BLaER1 (cell line): ENCODE measurements around the gene AUTS2.
A peak's percentile ranks its signal among the peaks of the same experiment; 100 is the strongest.

ENCODE experiments used
- H3K27ac ChIP-seq: shearing (Covaris generic); formaldehyde crosslinking; 2 replicates; pipeline ENCODE4 v1.8.1; 2022
- H3K27me3 ChIP-seq: shearing (Covaris generic); formaldehyde crosslinking; 2 replicates; pipeline ENCODE4 v1.8.1; 2022
- H3K36me3 ChIP-seq: shearing (Covaris generic); formaldehyde crosslinking; 2 replicates; pipeline ENCODE4 v1.8.1; 2022
- H3K4me1 ChIP-seq: shearing (Covaris generic); formaldehyde crosslinking; 2 replicates; pipeline ENCODE4 v1.8.1; 2022
- H3K4me2 ChIP-seq: shearing (Covaris generic); formaldehyde crosslinking; 2 replicates; pipeline ENCODE4 v1.8.1; 2022
- H3K4me3 ChIP-seq: shearing (Covaris generic); formaldehyde crosslinking; 2 replicates; pipeline ENCODE4 v1.8.1; 2022
- H3K9ac ChIP-seq: shearing (Covaris generic); formaldehyde crosslinking; 2 replicates; pipeline ENCODE4 v1.8.1; 2022
- H3K9me3 ChIP-seq: shearing (Covaris generic); formaldehyde crosslinking; 2 replicates; pipeline ENCODE4 v1.8.1; 2022
- H4K20me1 ChIP-seq: shearing (Covaris generic); formaldehyde crosslinking; 2 replicates; pipeline ENCODE4 v1.8.1; 2022
- Cebpa-rat ChIP-seq: shearing (Covaris generic); IDR thresholded peaks from 2 replicates; pipeline ENCODE4 v1.8.1; 2022

Gene AUTS2

GRCh38 chr7:69722843-69723242, 124.6 kb downstream of the AUTS2 start:
- H3K27me3 ChIP-seq, result no peaks in the 10 kb centered on the region
- H3K27ac ChIP-seq, result no peak overlapping the region
- H3K9ac ChIP-seq, result no peak overlapping the region
- H3K36me3 ChIP-seq, result no peaks in the 10 kb centered on the region; the same call in 1 of the 2 replicates
- no peak overlapping the region for H3K4me3 ChIP-seq
- peaks cover 64% of the 10 kb centered on the region for H4K20me1 ChIP-seq
- H3K4me1 ChIP-seq, result peaks cover 23% of the 10 kb centered on the region
- H3K4me2 ChIP-seq, result no peak overlapping the region
- no peak for TF ChIP-seq Cebpa-rat
- H3K9me3 ChIP-seq, result peaks cover 24% of the 10 kb centered on the region

- TF ChIP-seq Cebpa-rat, result no peak
- no peak overlapping the region for H3K27ac ChIP-seq
- peaks cover 30% of the 10 kb centered on the region for H3K4me1 ChIP-seq
- H3K9me3 ChIP-seq, result peaks cover 24% of the 10 kb centered on the region
- H4K20me1 ChIP-seq, result peaks cover 62% of the 10 kb centered on the region
- H3K4me3 ChIP-seq, result no peak overlapping the region
- no peaks in the 10 kb centered on the region; the same call in 1 of the 2 replicates for H3K36me3 ChIP-seq
- no peak overlapping the region for H3K9ac ChIP-seq
- H3K4me2 ChIP-seq, result no peak overlapping the region
- no peaks in the 10 kb centered on the region for H3K27me3 ChIP-seq
Measured at GRCh38 chr7:69723663-69724062, 125.4 kb downstream of the AUTS2 start.

- Histone ChIP-seq H3K9me3 (peaks cover 24% of the 10 kb centered on the region), H3K4me1 (peaks cover 65% of the 10 kb centered on the region), H3K27ac (peak overlapping the region; percentile 65), H3K27me3 (no peaks in the 10 kb centered on the region), H3K36me3 (no peaks in the 10 kb centered on the region; the same call in 1 of the 2 replicates), H4K20me1 (peaks cover 40% of the 10 kb centered on the region), H3K4me3 (no peak overlapping the region), H3K4me2 (peak overlapping the region; percentile 79), H3K9ac (peak overlapping the region; percentile 36; the same call in 1 of the 2 replicates)
- TF ChIP-seq Cebpa-rat, result no peak
Measured at GRCh38 chr7:69728304-69728703, 130.0 kb downstream of the AUTS2 start.

- 0 out of 2 replicates have a peak overlapping the region, but pooled peaks have one; percentile 11 for H3K4me2 ChIP-seq
- no peak overlapping the region for H3K27ac ChIP-seq
Measured at GRCh38 chr7:69732203-69732602, 133.9 kb downstream of the AUTS2 start.

GRCh38 chr7:69735582-69735981, 137.3 kb downstream of the AUTS2 start:
- H3K4me1 ChIP-seq, result peaks cover 100% of the 10 kb centered on the region
- no peaks in the 10 kb centered on the region for H3K27me3 ChIP-seq
- no peak for TF ChIP-seq Cebpa-rat
- H4K20me1 ChIP-seq, result peaks cover 86% of the 10 kb centered on the region
- H3K9me3 ChIP-seq, result no peaks in the 10 kb centered on the region
- H3K4me2 ChIP-seq, result peak overlapping the region; percentile 76
- H3K9ac ChIP-seq, result no peak overlapping the region
- no peaks in the 10 kb centered on the region for H3K36me3 ChIP-seq
- H3K4me3 ChIP-seq, result no peak overlapping the region
- peak overlapping the region; percentile 51 for H3K27ac ChIP-seq

More at GRCh38 chr7:69732203-69732602, 133.9 kb downstream of the AUTS2 start:
- Histone ChIP-seq H3K4me1 (peaks cover 100% of the 10 kb centered on the region), H3K36me3 (no peaks in the 10 kb centered on the region), H3K27me3 (no peaks in the 10 kb centered on the region), H3K9me3 (no peaks in the 10 kb centered on the region), H4K20me1 (peaks cover 71% of the 10 kb centered on the region), H3K9ac (no peak overlapping the region), H3K4me3 (no peak overlapping the region)
- TF ChIP-seq Cebpa-rat, result no peak

GRCh38 chr7:69736126-69736810, 138.0 kb downstream of the AUTS2 start:
- H3K27ac ChIP-seq, result 0 out of 2 replicates have a peak overlapping the region, but pooled peaks have one; percentile 0
- no peak overlapping the region; the same call in 1 of the 2 replicates for H3K9ac ChIP-seq
- TF ChIP-seq Cebpa-rat, result no peak
- no peak overlapping the region for H3K4me3 ChIP-seq
- peaks cover 88% of the 10 kb centered on the region for H4K20me1 ChIP-seq
- no peaks in the 10 kb centered on the region for H3K9me3 ChIP-seq
- no peaks in the 10 kb centered on the region for H3K27me3 ChIP-seq
- peaks cover 100% of the 10 kb centered on the region for H3K4me1 ChIP-seq
- peak overlapping the region; percentile 76 for H3K4me2 ChIP-seq
- no peaks in the 10 kb centered on the region for H3K36me3 ChIP-seq

- Histone ChIP-seq H3K27ac (peak overlapping the region; percentile 77), H3K4me3 (peak overlapping the region; percentile 51), H3K4me1 (peaks cover 90% of the 10 kb centered on the region), H3K9me3 (no peaks in the 10 kb centered on the region), H4K20me1 (peaks cover 92% of the 10 kb centered on the region), H3K4me2 (peak overlapping the region; percentile 76), H3K36me3 (no peaks in the 10 kb centered on the region), H3K27me3 (no peaks in the 10 kb centered on the region), H3K9ac (peak overlapping the region; percentile 51; the same call in 1 of the 2 replicates)
- TF ChIP-seq Cebpa-rat, result no peak
Measured at GRCh38 chr7:69738396-69738951, 140.2 kb downstream of the AUTS2 start.

GRCh38 chr7:69739190-69739589, 140.9 kb downstream of the AUTS2 start:
- Histone ChIP-seq H3K27ac (peak overlapping the region; percentile 77), H3K9ac (peak overlapping the region; percentile 51; the same call in 1 of the 2 replicates), H3K4me1 (peaks cover 87% of the 10 kb centered on the region), H3K4me2 (peak overlapping the region; percentile 76), H3K9me3 (no peaks in the 10 kb centered on the region), H3K27me3 (no peaks in the 10 kb centered on the region), H3K4me3 (peak overlapping the region; percentile 51), H3K36me3 (no peaks in the 10 kb centered on the region), H4K20me1 (peaks cover 95% of the 10 kb centered on the region)
- no peak for TF ChIP-seq Cebpa-rat

- H3K27me3 ChIP-seq, result no peaks in the 10 kb centered on the region
- peaks cover 87% of the 10 kb centered on the region for H3K4me1 ChIP-seq
- H4K20me1 ChIP-seq, result peaks cover 95% of the 10 kb centered on the region
- H3K36me3 ChIP-seq, result no peaks in the 10 kb centered on the region
- H3K4me3 ChIP-seq, result peak overlapping the region; percentile 51
- no peak for TF ChIP-seq Cebpa-rat
- peak overlapping the region; percentile 76 for H3K4me2 ChIP-seq
- peak overlapping the region; percentile 51; the same call in 1 of the 2 replicates for H3K9ac ChIP-seq
- H3K9me3 ChIP-seq, result no peaks in the 10 kb centered on the region
- peak overlapping the region; percentile 77 for H3K27ac ChIP-seq
Measured at GRCh38 chr7:69739931-69740431, 141.7 kb downstream of the AUTS2 start.

- Histone ChIP-seq H3K9me3 (peaks cover 12% of the 10 kb centered on the region; the same call in 1 of the 2 replicates), H3K9ac (no peak overlapping the region), H3K4me1 (peaks cover 78% of the 10 kb centered on the region), H3K4me2 (no peak overlapping the region), H4K20me1 (peaks cover 95% of the 10 kb centered on the region), H3K27ac (no peak overlapping the region), H3K27me3 (no peaks in the 10 kb centered on the region), H3K36me3 (0 out of 2 replicates have a peak, but pooled peaks cover 3% of the 10 kb centered on the region), H3K4me3 (no peak overlapping the region)
- TF ChIP-seq Cebpa-rat, result no peak
Measured at GRCh38 chr7:69742237-69742636, 144.0 kb downstream of the AUTS2 start.
